Stimulated activated CD4-positive, alpha-beta T cell treated with anti-CD3 and anti-CD28 coated beads, Interleukin-1b, Interleukin-23, amount 100 ng/mL, for 1 hour (primary cell): ENCODE results near the gene CDK5RAP2.
A peak's percentile ranks its signal among the peaks of the same experiment; 100 is the strongest.
"Not testable (repeated sequence)": the region's sequence is repeated elsewhere in the genome, so short reads cannot be mapped to it uniquely, and the experiment has no call there.

Experiments used
- DNase-seq, 2 donors: peaks; one replicate each; pipeline ENCODE4 v3.0.0-alpha.2; 2020; ENCODE audit warnings: low read depth in 2 of 2

CDK5RAP2 gene

GRCh38 chr9:120580051-120580896 is at the start of gene CDK5RAP2:
TSS of gene CDK5RAP2 (minus strand) at chr9:120580167. CDS start at chr9:120579978, 189 bp downstream.
- peak; percentile 72 to 80 for DNase-seq

- DNase-seq, result not testable (repeated sequence)
These were observed 49.0 kb upstream of the CDK5RAP2 start for GRCh38 chr9:120628925-120629497.

- DNase-seq, result no peak
These were observed 48.4 kb upstream of the CDK5RAP2 start for GRCh38 chr9:120628207-120628924.

DNA sequence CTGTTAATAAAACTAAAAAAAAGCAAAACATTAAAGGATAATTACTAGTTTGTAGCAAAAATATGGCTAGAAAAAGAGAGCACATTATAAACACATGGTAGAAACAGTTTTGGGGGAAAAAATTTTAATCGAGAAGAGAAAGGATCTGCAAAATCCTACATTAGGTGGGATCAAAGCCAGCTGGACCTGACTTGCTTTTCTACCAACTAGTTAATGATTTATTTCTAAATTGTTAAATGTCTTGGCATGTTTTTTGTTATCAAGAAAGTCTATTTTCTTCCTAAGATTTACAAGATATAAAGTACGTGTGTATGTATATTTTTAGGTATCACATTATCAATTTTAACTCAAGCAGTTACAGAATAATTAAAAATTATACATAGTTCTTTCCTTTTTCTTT is 47.1 kb upstream of the CDK5RAP2 start:
- no peak for DNase-seq

DNA sequence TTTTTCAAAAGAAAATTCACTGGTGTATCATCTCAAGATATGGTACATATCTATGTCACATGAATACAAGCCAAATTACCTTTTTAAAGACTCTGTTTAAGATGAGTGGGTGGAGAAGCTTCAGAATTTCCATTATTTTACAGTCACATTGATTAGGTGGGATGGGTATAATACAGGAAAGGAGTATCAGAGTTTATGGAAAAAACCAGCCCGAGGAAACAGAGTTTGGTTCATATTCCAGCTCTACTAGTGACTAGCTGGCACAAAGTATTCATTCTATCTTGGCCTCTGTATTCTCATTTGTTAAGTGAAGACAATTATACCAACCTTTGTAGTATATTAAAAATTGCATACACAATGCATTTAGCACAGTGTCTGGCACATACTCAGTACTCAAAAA is 46.5 kb upstream of the CDK5RAP2 start:
- no peak for DNase-seq

DNA sequence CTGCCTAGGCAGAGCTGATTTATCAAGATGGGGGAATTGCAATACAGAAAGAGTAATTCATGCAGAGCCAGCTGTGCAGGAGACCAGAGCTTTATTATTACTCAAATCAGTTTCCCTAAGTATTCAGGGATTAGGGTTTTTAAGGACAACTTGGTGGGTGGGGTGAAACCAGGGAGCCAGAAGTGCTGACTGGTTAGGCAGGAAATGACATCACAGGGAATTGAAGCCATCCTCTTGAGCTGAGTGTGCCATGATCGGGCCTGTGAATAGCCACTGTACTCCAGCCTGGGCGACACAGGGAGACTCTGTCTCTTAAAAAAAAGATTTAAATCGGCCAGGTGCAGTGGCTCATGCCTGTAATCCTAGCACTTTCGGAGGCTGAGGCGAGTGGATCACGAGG is 45.3 kb upstream of the CDK5RAP2 start:
- no peak for DNase-seq

GRCh38 chr9:120622790-120623189 is 42.8 kb upstream of the CDK5RAP2 start:
- no peak for DNase-seq

DNA sequence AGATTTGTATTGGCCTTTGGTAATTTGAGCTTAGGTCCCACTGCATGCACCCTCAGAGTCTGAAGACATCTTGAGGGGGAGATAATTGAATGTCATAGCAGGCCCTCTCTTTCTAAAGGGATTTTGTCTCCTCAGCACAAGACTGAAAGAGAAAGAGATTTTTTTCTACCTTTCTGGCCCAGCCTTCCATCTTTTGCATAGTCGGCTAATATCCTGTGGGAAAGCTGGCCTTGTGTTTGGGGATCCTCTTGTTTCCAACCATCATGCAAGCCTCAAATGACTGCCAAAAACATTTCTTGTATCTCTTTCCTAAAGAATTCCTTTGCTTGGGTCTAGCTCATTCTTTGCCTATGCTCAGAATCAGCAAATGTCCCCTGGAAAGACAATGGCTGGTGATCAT is 42.0 kb upstream of the CDK5RAP2 start:
- DNase-seq, result no peak

GRCh38 chr9:120619751-120620655 is 40.0 kb upstream of the CDK5RAP2 start:
- peak; percentile 7 to 32 for DNase-seq

DNA sequence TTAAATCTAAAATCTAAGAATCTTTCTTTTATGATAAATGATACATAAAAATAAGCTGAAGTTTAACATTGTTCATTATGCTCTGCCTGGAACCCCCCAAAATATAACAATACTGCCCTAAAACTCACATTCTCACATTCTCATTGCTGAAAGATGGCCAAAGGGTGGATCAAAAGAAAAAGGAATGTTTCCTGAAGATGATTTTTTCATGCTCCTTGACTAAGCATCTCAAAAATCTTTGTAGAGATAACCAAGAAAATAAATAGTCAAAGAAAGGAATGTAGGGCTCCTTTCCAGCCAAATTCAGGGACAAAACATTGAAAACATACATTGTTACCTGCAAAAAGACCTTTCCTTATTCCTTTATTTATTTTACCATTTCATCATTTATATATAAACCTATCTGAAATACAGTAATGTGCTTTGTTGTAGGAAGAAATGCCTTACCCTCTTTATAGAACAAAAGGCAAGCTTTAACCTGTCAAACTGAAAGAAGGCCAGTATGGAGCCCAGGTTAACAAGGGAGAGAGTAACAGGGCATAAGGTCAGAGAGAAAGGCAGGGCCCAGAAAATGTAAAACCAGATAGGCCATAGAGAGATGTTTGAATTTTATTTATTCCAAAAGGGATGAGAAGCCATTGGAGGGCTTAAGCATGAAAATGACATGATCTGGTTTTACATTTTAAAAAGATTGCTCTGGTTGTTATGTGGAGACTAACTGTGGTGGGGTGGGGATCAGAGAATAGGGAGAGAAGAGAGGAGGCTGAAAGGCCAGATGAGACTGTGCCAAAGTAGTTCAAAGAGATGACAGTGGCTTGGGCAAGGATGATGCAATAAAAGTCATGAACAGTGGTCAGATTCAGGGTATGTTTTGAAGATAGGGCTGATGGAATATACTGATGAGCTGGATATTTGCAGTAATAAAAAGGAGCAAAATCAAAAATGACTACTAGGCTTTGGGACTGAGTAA is 37.3 kb upstream of the CDK5RAP2 start:
- no peak for DNase-seq

DNA sequence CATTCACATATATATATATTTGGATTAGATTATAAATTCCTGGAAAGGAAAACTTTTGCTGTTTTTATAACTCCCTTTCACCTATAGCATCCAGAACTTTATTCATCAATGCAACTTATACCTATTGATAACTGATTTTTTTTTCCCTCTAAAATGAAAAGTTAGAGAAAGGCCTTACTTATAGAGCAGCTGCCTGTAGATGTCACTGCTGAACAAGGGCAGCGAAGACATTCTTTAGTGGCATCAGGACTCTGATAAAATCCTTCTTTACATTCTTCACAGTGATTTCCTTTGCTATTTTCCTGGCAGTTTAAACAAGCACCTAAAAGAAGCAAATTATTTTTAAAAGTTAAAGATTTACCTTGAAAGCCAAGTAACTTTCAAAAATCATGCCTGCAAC is 32.3 kb upstream of the CDK5RAP2 start:
- DNase-seq, result no peak

- no peak for DNase-seq
These were observed 31.7 kb upstream of the CDK5RAP2 start for GRCh38 chr9:120611690-120612068.

GRCh38 chr9:120610975-120611689 is 31.2 kb upstream of the CDK5RAP2 start:
- DNase-seq, result no peak

DNA sequence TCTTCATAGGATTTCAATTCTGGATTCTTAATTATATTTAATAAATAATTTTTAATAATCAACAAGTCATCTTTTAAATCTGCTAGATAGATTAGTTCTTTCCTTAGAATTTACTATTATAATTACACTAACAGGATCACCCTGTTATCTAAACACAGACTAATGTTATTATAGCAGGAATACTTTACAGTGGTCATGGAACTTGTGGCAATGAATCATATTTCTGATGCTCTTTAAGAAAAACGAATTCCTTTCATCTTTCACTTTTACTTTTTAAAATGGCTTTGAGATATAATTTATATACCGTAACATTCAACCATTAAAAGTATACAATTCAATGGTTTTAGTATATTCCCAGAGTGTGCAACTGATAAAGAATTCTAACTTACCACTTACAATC is 29.7 kb upstream of the CDK5RAP2 start:
- DNase-seq, result no peak

GRCh38 chr9:120608421-120608820 is 28.5 kb upstream of the CDK5RAP2 start:
- DNase-seq, result no peak

DNA sequence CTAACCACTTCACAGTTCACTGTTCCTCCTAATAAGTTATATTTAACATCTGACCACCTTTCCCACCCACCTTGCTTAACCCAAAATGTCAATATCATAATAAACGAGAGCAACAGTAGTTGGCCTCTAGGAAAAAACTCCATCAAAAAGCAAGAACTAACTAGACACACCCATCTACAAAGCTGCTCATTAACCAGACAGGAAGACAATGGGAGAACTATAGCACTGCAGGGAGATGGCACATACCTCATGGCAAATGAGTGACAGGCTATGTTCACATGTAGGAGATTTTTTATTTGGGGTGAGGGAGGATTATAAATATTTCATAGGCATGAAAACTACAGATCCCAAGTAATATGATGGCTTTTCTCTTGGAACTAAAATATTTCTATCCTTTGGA is 23.6 kb upstream of the CDK5RAP2 start:
- no peak for DNase-seq

- no peak for DNase-seq
These were observed 23.0 kb upstream of the CDK5RAP2 start for GRCh38 chr9:120603010-120603409.

DNA sequence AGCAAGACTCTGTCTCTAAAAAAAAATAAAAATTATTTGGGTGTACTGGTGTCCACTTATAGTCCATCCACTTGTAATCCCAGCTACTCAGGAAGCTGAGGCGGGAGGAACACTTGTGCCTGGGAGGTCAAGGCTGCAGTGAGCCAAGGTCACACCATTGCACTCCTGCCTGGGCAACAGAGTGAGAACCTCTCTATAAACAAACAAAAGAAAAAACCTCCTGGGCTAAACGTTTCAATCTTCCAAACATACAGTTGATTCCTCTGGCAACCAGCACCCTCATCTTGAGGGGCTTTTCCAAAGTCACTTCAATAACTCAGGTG is 13.9 kb upstream of the CDK5RAP2 start:
- DNase-seq, result no peak

GRCh38 chr9:120593250-120593954 is 13.4 kb upstream of the CDK5RAP2 start:
- no peak for DNase-seq
